SK-MEL-5 (cell line): ENCODE measurements around the gene NPEPPS. TPM values are rescaled to one million over a fixed set of nuclear protein-coding genes. Genes with fewer than 3 reads are reported as not detected.
A peak's percentile ranks its signal among the peaks of the same experiment; 100 is the strongest.

Experiments
- DNase-seq: peaks from one replicate; pipeline ENCODE4 v3.0.0-alpha.2; 2016; ENCODE audit warnings: low read depth, low spot score
- in situ Hi-C: cut with HindIII; loops from 2 replicates; pipeline ENCODE4 v1.10.0; 2016; ENCODE audit warnings: low sequenced_read_pairs, high pct_unique_total_duplicates, low pct_unique_long_range_greater_than_20kb
- total RNA-seq: library from RNA; depleted of rRNA; stranded (reverse); fragments of >200 nt; shearing (Covaris generic); gene quantifications from 2 replicates; pipeline ENCODE4 v1.2.3, GENCODE V29; 2014

NPEPPS gene
- total RNA-seq, 1 experiment from 2014 or later, result 42.0 TPM

- no peak for DNase-seq
- in situ Hi-C loops, result no loop called here
Observed at GRCh38 chr17:47620503-47621245, 89.8 kb downstream of the NPEPPS start.

GRCh38 chr17:47621293-47622179 lies 90.6 kb downstream of the NPEPPS start:
- in situ Hi-C loops, result no loop called here
- DNase-seq, result peak; percentile 48

- in situ Hi-C loops, result no loop called here
- DNase-seq, result no peak
Observed at GRCh38 chr17:47622180-47622549, 91.3 kb downstream of the NPEPPS start.

GRCh38 chr17:47624727-47625068 lies 93.8 kb downstream of the NPEPPS start:
- DNase-seq, result no peak
- in situ Hi-C loops, result no loop called here

GRCh38 chr17:47628014-47628566 lies 97.2 kb downstream of the NPEPPS start:
- no peak for DNase-seq
- in situ Hi-C loops, result no loop called here

GRCh38 chr17:47629826-47630225 lies 98.9 kb downstream of the NPEPPS start:
- DNase-seq, result no peak
- in situ Hi-C loops, result no loop called here

GRCh38 chr17:47630614-47631013 lies 99.7 kb downstream of the NPEPPS start:
- in situ Hi-C loops, result no loop called here
- no peak for DNase-seq

GRCh38 chr17:47632991-47633390 lies 102.1 kb downstream of the NPEPPS start:
- peak; percentile 10 for DNase-seq
- in situ Hi-C loops, result no loop called here

- in situ Hi-C loops, result no loop called here
Observed at GRCh38 chr17:47633996-47634395, 103.1 kb downstream of the NPEPPS start.

GRCh38 chr17:47634870-47635269 lies 104.0 kb downstream of the NPEPPS start:
- in situ Hi-C loops, result no loop called here
- no peak for DNase-seq

More at GRCh38 chr17:47633996-47634395, 103.1 kb downstream of the NPEPPS start:
- peak; percentile 76 for DNase-seq

GRCh38 chr17:47635734-47636133 lies 104.8 kb downstream of the NPEPPS start:
- DNase-seq, result no peak
- in situ Hi-C loops, result no loop called here

- in situ Hi-C loops, result no loop called here
- DNase-seq, result no peak
Observed at GRCh38 chr17:47636273-47637030, 105.5 kb downstream of the NPEPPS start.

- in situ Hi-C loops, result no loop called here
- DNase-seq, result no peak
Observed at GRCh38 chr17:47638903-47639302, 108.0 kb downstream of the NPEPPS start.

- DNase-seq, result no peak
- in situ Hi-C loops, result no loop called here
Observed at GRCh38 chr17:47640076-47640475, 109.2 kb downstream of the NPEPPS start.

- in situ Hi-C loops, result no loop called here
- no peak for DNase-seq
Observed at GRCh38 chr17:47641202-47641601, 110.3 kb downstream of the NPEPPS start.

GRCh38 chr17:47643116-47643515 lies 112.2 kb downstream of the NPEPPS start:
- in situ Hi-C loops, result no loop called here
- no peak for DNase-seq

GRCh38 chr17:47644324-47644723 lies 113.4 kb downstream of the NPEPPS start:
- in situ Hi-C loops, result no loop called here
- DNase-seq, result no peak
